GM12878 (cell line): ENCODE data around the gene NOS1AP.

ENCODE experiments used
- HCFC1 ChIP-seq: fragments of 150-350 bp; IDR thresholded peaks from 2 replicates; pipeline ENCODE4 v1.6.1; 2014; ENCODE audit warnings: low read length
- POLR2A ChIP-seq: IDR thresholded peaks from 2 replicates; pipeline ENCODE4 v1.6.1; 2011; ENCODE audit warnings: low read depth, mild to moderate bottlenecking, low read length
- POLR2AphosphoS2 ChIP-seq: IDR thresholded peaks from 2 replicates; pipeline ENCODE4 v1.6.1; 2011; ENCODE audit warnings: low read depth, mild to moderate bottlenecking, low read length, improper control_type of control experiment, moderate library complexity
- POLR2AphosphoS5 ChIP-seq: IDR thresholded peaks from 2 replicates; pipeline ENCODE4 v1.6.1; 2011; ENCODE audit warnings: mild to moderate bottlenecking, low read length, inconsistent platforms
- SIN3A ChIP-seq: IDR thresholded peaks from 2 replicates; pipeline ENCODE4 v1.6.1; 2012; ENCODE audit warnings: low read depth, low read length, improper control_type of control experiment
- SIX5 ChIP-seq: IDR thresholded peaks from 2 replicates; pipeline ENCODE4 v1.6.1; 2011; ENCODE audit warnings: mild to moderate bottlenecking, low read depth, low read length, moderate library complexity; ENCODE audit not compliant: severe bottlenecking
- TAF1 ChIP-seq: IDR thresholded peaks from 2 replicates; pipeline ENCODE4 v1.6.1; 2011; ENCODE audit warnings: mild to moderate bottlenecking, low read depth, low read length, borderline replicate concordance
- ZNF207 ChIP-seq: fragments of 450-650 bp; IDR thresholded peaks from 2 replicates; pipeline ENCODE4 v1.6.1; 2014; ENCODE audit warnings: antibody characterized with exemption, mild to moderate bottlenecking, borderline replicate concordance
- ZNF274 ChIP-seq: IDR thresholded peaks from one replicate; pipeline ENCODE4 v1.8.0; 2011; ENCODE audit not compliant: insufficient read length, insufficient read depth
- TF ChIP-seq, protein P1 (sequence below): IDR thresholded peaks from 2 replicates; pipeline ENCODE4 v1.6.1; 2011; ENCODE audit warnings: low read depth, low read length, improper control_type of control experiment, borderline replicate concordance
- TF ChIP-seq, protein P2 (sequence below): IDR thresholded peaks from 2 replicates; pipeline ENCODE4 v1.6.1; 2012; ENCODE audit warnings: mild to moderate bottlenecking, low read depth, low read length
- TF ChIP-seq, protein P3 (sequence below): fragments of 450-650 bp; IDR thresholded peaks from 2 replicates; pipeline ENCODE4 v1.6.1; 2017; ENCODE audit warnings: mild to moderate bottlenecking
- TF ChIP-seq, protein P4 (sequence below), 3 experiments: IDR thresholded peaks in 2 of 3; conservative IDR thresholded peaks in 1 of 3; 2 replicates each; pipeline ENCODE4 v1.5.1; 2011; ENCODE audit warnings: low read depth in 3 of 3, low read length in 3 of 3, mild to moderate bottlenecking in 3 of 3, control low read depth in 2 of 3, moderate library complexity in 2 of 3, inconsistent platforms in 1 of 3, mixed read lengths in 1 of 3; ENCODE audit not compliant: control insufficient read depth in 2 of 3, insufficient read depth in 1 of 3; ENCODE audit errors: extremely low read depth in 1 of 3

DNA sequence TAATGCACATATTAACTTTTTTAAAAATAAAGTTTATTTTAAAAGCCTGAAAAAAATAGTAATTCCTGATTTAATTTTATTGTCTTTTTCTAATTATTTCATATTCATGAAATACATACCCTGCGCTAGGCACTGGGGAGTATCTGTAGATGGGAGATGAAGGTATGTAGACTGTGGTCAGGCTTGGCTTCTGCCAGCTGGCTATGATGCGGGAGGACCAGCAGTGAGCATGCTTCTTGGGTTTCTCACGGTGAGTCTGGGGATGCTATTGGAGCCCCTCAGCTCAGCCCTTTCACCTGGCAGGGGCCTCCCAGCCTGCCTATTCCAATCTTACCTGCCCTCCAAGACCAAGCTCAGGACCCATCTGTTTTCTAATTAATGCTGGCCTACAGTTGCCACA is 138.4 kb downstream of the NOS1AP start:
- TF ChIP-seq ZNF207, result no peak
- no peak for TF ChIP-seq SIN3A
- no peak for TF ChIP-seq POLR2AphosphoS2
- TF ChIP-seq, protein P1, sequence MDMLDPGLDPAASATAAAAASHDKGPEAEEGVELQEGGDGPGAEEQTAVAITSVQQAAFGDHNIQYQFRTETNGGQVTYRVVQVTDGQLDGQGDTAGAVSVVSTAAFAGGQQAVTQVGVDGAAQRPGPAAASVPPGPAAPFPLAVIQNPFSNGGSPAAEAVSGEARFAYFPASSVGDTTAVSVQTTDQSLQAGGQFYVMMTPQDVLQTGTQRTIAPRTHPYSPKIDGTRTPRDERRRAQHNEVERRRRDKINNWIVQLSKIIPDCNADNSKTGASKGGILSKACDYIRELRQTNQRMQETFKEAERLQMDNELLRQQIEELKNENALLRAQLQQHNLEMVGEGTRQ, result no peak
- TF ChIP-seq ZNF274, result no peak
- TF ChIP-seq POLR2AphosphoS5, result no peak
- TF ChIP-seq HCFC1, result no peak
- TF ChIP-seq TAF1, result no peak
- TF ChIP-seq SIX5, result no peak
- TF ChIP-seq, protein P2, sequence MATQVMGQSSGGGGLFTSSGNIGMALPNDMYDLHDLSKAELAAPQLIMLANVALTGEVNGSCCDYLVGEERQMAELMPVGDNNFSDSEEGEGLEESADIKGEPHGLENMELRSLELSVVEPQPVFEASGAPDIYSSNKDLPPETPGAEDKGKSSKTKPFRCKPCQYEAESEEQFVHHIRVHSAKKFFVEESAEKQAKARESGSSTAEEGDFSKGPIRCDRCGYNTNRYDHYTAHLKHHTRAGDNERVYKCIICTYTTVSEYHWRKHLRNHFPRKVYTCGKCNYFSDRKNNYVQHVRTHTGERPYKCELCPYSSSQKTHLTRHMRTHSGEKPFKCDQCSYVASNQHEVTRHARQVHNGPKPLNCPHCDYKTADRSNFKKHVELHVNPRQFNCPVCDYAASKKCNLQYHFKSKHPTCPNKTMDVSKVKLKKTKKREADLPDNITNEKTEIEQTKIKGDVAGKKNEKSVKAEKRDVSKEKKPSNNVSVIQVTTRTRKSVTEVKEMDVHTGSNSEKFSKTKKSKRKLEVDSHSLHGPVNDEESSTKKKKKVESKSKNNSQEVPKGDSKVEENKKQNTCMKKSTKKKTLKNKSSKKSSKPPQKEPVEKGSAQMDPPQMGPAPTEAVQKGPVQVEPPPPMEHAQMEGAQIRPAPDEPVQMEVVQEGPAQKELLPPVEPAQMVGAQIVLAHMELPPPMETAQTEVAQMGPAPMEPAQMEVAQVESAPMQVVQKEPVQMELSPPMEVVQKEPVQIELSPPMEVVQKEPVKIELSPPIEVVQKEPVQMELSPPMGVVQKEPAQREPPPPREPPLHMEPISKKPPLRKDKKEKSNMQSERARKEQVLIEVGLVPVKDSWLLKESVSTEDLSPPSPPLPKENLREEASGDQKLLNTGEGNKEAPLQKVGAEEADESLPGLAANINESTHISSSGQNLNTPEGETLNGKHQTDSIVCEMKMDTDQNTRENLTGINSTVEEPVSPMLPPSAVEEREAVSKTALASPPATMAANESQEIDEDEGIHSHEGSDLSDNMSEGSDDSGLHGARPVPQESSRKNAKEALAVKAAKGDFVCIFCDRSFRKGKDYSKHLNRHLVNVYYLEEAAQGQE, result no peak
- TF ChIP-seq POLR2A, result no peak
- TF ChIP-seq, protein P3, sequence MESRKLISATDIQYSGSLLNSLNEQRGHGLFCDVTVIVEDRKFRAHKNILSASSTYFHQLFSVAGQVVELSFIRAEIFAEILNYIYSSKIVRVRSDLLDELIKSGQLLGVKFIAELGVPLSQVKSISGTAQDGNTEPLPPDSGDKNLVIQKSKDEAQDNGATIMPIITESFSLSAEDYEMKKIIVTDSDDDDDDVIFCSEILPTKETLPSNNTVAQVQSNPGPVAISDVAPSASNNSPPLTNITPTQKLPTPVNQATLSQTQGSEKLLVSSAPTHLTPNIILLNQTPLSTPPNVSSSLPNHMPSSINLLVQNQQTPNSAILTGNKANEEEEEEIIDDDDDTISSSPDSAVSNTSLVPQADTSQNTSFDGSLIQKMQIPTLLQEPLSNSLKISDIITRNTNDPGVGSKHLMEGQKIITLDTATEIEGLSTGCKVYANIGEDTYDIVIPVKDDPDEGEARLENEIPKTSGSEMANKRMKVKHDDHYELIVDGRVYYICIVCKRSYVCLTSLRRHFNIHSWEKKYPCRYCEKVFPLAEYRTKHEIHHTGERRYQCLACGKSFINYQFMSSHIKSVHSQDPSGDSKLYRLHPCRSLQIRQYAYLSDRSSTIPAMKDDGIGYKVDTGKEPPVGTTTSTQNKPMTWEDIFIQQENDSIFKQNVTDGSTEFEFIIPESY, result no peak
- TF ChIP-seq, protein P4, sequence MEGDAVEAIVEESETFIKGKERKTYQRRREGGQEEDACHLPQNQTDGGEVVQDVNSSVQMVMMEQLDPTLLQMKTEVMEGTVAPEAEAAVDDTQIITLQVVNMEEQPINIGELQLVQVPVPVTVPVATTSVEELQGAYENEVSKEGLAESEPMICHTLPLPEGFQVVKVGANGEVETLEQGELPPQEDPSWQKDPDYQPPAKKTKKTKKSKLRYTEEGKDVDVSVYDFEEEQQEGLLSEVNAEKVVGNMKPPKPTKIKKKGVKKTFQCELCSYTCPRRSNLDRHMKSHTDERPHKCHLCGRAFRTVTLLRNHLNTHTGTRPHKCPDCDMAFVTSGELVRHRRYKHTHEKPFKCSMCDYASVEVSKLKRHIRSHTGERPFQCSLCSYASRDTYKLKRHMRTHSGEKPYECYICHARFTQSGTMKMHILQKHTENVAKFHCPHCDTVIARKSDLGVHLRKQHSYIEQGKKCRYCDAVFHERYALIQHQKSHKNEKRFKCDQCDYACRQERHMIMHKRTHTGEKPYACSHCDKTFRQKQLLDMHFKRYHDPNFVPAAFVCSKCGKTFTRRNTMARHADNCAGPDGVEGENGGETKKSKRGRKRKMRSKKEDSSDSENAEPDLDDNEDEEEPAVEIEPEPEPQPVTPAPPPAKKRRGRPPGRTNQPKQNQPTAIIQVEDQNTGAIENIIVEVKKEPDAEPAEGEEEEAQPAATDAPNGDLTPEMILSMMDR (IDR thresholded peaks at IDR 0.05 in 2 of 3, conservative IDR thresholded peaks at IDR 0.05 in 1 of 3; ENCODE audit: control insufficient read depth in 2 of 3, extremely low read depth in 1 of 3, insufficient read depth in 1 of 3, low read depth in 3 of 3, low read length in 3 of 3), result no peak
